Esophagus mucosa (tissue), 1 donor: ENCODE results near the gene LARP4. TPM values are rescaled to one million over a fixed set of nuclear protein-coding genes. Genes with fewer than 3 reads are reported as not detected.

ENCODE experiments used
- ATAC-seq: fragments of 200-7000 bp; cut with Tn5 transposase; one replicate; pipeline ENCODE4 v1.9.1; 2020
- total RNA-seq: library from RNA; stranded (reverse); gene quantifications from one replicate; pipeline ENCODE4 v1.2.4, GENCODE V29; 2023
- donor health status: DM: yes; HTN: yes; CAD: no.

The LARP4 gene
- total RNA-seq, 1 donor from 2014 or later, result 35.8 TPM

- no peak for ATAC-seq
Observed at GRCh38 chr12:50527359-50527726, 126.7 kb downstream of the LARP4 start.

GRCh38 chr12:50528800-50529199, 128.1 kb downstream of the LARP4 start:
- ATAC-seq, result no peak

- ATAC-seq, result no peak
Observed at GRCh38 chr12:50529345-50529744, 128.7 kb downstream of the LARP4 start.

Other genes starting within 250 kb of the LARP4 start
- 21.9 TPM for gene CERS5, start 233.5 kb upstream of the LARP4 start, total RNA-seq
- gene LIMA1, start 117.4 kb upstream of the LARP4 start, total RNA-seq, result 53.9 TPM
- not detected for gene FAM186A, start 4.3 kb upstream of the LARP4 start, total RNA-seq
- 35.3 TPM for gene DIP2B, start 104.1 kb downstream of the LARP4 start, total RNA-seq